Endothelial cell of umbilical vein (primary cell): ENCODE measurements around the gene TRAPPC14. TPM values are rescaled to one million over a fixed set of nuclear protein-coding genes. Genes with fewer than 3 reads are reported as not detected.

Experiments used
- BruUV-seq: library from RNA; stranded (reverse); fragments of 400-500 nt; replicated peaks from 2 replicates; lab custom pipeline; 2021; lab: Mats Ljungman, UMichigan
- CTCF ChIA-PET: fragments of 300-600, 350-600 bp; sonication (Branson Sonifier 250); formaldehyde crosslinking; loops from one replicate; lab custom pipeline; 2021; ENCODE audit warnings: antibody characterized with exemption, inconsistent platforms; lab: Charles Lee
- POLR2A ChIA-PET: fragments of 300-600, 350-600 bp; sonication (Branson Sonifier 250); formaldehyde crosslinking; loops from one replicate; lab custom pipeline; 2021; ENCODE audit warnings: antibody characterized with exemption, inconsistent platforms; lab: Charles Lee
- DNase-seq: peaks from one replicate; pipeline ENCODE4 v3.0.0-alpha.2; 2011; ENCODE audit warnings: low read depth, low spot score
- FAIRE-seq: peaks from 2 replicates; lab custom pipeline; 2011; peaks lifted over from hg19 to GRCh38; lab: Jason Lieb, UNC
- H2AFZ ChIP-seq: 2 replicates; pipeline ENCODE4 v1.6.0; 2012; ENCODE audit warnings: low read depth, low read length, control low read depth, inconsistent platforms
- H3K27ac ChIP-seq: 2 replicates; pipeline ENCODE4 v1.5.1; 2011; ENCODE audit warnings: low read depth, mild to moderate bottlenecking, control low read depth, low read length, moderate library complexity; ENCODE audit not compliant: insufficient read depth
- H3K27me3 ChIP-seq, 2 experiments: 2 replicates each; pipeline versions ENCODE4 v1.6.0 to v1.6.1; 2011; ENCODE audit warnings: low read length in 2 of 2, mixed read lengths in 1 of 2; ENCODE audit not compliant: control insufficient read depth in 2 of 2, insufficient read depth in 2 of 2
- H3K36me3 ChIP-seq, 2 experiments: 2 replicates in 1 of 2; 3 replicates in 1 of 2; pipeline ENCODE4 v1.5.1; 2011; ENCODE audit warnings: low read length in 2 of 2, mild to moderate bottlenecking in 1 of 2, moderate library complexity in 1 of 2; ENCODE audit not compliant: control insufficient read depth in 2 of 2, insufficient read depth in 2 of 2; ENCODE audit errors: extremely low read depth in 1 of 2
- H3K4me1 ChIP-seq: 3 replicates; pipeline ENCODE4 v1.5.1; 2011; ENCODE audit warnings: mild to moderate bottlenecking, low read length; ENCODE audit not compliant: control insufficient read depth, insufficient read depth; ENCODE audit errors: extremely low read depth
- H3K4me2 ChIP-seq: 2 replicates; pipeline ENCODE4 v1.6.1; 2011; ENCODE audit warnings: low read length, control low read depth, mixed read lengths; ENCODE audit not compliant: insufficient read depth
- H3K4me3 ChIP-seq, 3 experiments: fragments of 200-600 bp in 1 of 3; sonication (generic), shearing (Covaris generic) in 1 of 3; replicated peaks in 1 of 3; 2 replicates each; pipeline ENCODE4 v1.5.1; 2011 to 2016; ENCODE audit warnings: control low read depth in 3 of 3, low read length in 3 of 3, mild to moderate bottlenecking in 2 of 3, inconsistent platforms in 1 of 3, low read depth in 1 of 3, moderate library complexity in 1 of 3; ENCODE audit not compliant: insufficient read depth in 1 of 3
- H3K79me2 ChIP-seq: 2 replicates; pipeline ENCODE4 v1.6.0; 2012; ENCODE audit warnings: low read length, inconsistent platforms; ENCODE audit not compliant: control insufficient read depth, insufficient read depth
- H3K9ac ChIP-seq: replicated peaks from 2 replicates; pipeline ENCODE3; 2011; ENCODE audit warnings: low read length, control low read depth; ENCODE audit not compliant: insufficient read depth; ENCODE audit errors: extremely low read depth
- H3K9me1 ChIP-seq: replicated peaks from 3 replicates; pipeline ENCODE4 v1.6.0; 2011; ENCODE audit warnings: mild to moderate bottlenecking, low read length; ENCODE audit not compliant: control insufficient read depth, insufficient read depth; ENCODE audit errors: extremely low read depth
- H3K9me3 ChIP-seq: replicated peaks from 2 replicates; pipeline ENCODE4 v1.5.1; 2012; ENCODE audit warnings: low read length, inconsistent platforms; ENCODE audit not compliant: control insufficient read depth, insufficient read depth
- H4K20me1 ChIP-seq: replicated peaks from 2 replicates; pipeline ENCODE3; 2011; ENCODE audit warnings: mild to moderate bottlenecking, low read length; ENCODE audit not compliant: control insufficient read depth, insufficient read depth; ENCODE audit errors: extremely low read depth
- CTCF ChIP-seq, 2 donors: IDR thresholded peaks; 1 replicate in 1 of 2; 2 replicates in 1 of 2; pipeline ENCODE4 v1.5.1; 2011; ENCODE audit warnings: low read length in 2 of 2, mild to moderate bottlenecking in 2 of 2, moderate library complexity in 2 of 2, control low read depth in 1 of 2, inconsistent platforms in 1 of 2, low read depth in 1 of 2; ENCODE audit not compliant: insufficient read depth in 1 of 2; ENCODE audit errors: extremely low read depth in 1 of 2
- EZH2 ChIP-seq: IDR thresholded peaks from 2 replicates; pipeline ENCODE4 v1.6.1; 2012; ENCODE audit warnings: borderline replicate concordance, low read depth, mild to moderate bottlenecking, moderate library complexity, low read length, inconsistent platforms; ENCODE audit not compliant: severe bottlenecking
- FOS ChIP-seq: IDR thresholded peaks from 2 replicates; pipeline ENCODE4 v1.6.1; 2011; ENCODE audit warnings: mild to moderate bottlenecking, low read length, moderate library complexity, borderline replicate concordance; ENCODE audit not compliant: insufficient read depth
- GATA2 ChIP-seq: IDR thresholded peaks from 2 replicates; pipeline ENCODE4 v1.7.0; 2011; ENCODE audit warnings: low read depth, mild to moderate bottlenecking, moderate library complexity, mixed read lengths, low read length; ENCODE audit not compliant: insufficient read length, insufficient read depth
- JUN ChIP-seq: IDR thresholded peaks from 2 replicates; pipeline ENCODE4 v1.6.1; 2011; ENCODE audit warnings: borderline replicate concordance, low read depth; ENCODE audit not compliant: insufficient read length, insufficient read depth
- MYC ChIP-seq: IDR thresholded peaks from one replicate; pipeline ENCODE4 v1.6.1; 2011; ENCODE audit warnings: mild to moderate bottlenecking, low read depth, low read length
- POLR2A ChIP-seq: IDR thresholded peaks from 2 replicates; pipeline ENCODE4 v1.6.1; 2012; ENCODE audit warnings: low read depth, mild to moderate bottlenecking, control low read depth, low read length
- POLR2AphosphoS5 ChIP-seq: IDR thresholded peaks from 2 replicates; pipeline ENCODE4 v1.6.1; 2012; ENCODE audit warnings: low read depth, mild to moderate bottlenecking, control low read depth, low read length, moderate library complexity; ENCODE audit not compliant: insufficient read depth
- dilution Hi-C: fragments of 300-500 bp; cut with MboI; formaldehyde crosslinking; loops from one replicate; pipeline ENCODE4 v1.15.0; 2019; ENCODE audit warnings: low sequenced_read_pairs; ENCODE audit not compliant: extremely low pct_ligation_motif_present
- intact Hi-C: fragments of 100-400 bp; cut with micrococcal nuclease; formaldehyde crosslinking; loops from one replicate; pipeline ENCODE4 v1.10.0; 2022
- polyA plus RNA-seq, 4 experiments: library from polyadenylated mRNA; depleted of rRNA in 3 of 4; stranded (reverse) in 3 of 4; unstranded in 1 of 4; fragments of >200 nt; gene quantifications; 2 replicates each; pipeline versions ENCODE4 v1.2.1 to v1.2.3, GENCODE V29; 2011 to 2012; ENCODE audit warnings: missing spikeins in 1 of 4
- total RNA-seq: library from RNA; stranded (reverse); gene quantifications from 2 replicates; pipeline ENCODE4 v1.2.3, GENCODE V29; 2021
- TF ChIP-seq, protein P1 (sequence below): IDR thresholded peaks from 2 replicates; pipeline ENCODE4 v1.6.1; 2011; ENCODE audit not compliant: insufficient read depth, insufficient read length

The TRAPPC14 gene
- total and polyA plus RNA-seq, 2 donors (not counting 3 experiments of a cell fraction or from before 2014, with no cell fraction given), result 13.3 to 23.0 TPM

- Histone ChIP-seq H3K36me3 (no peaks in the 10 kb centered on the region), H3K9me1 (no peaks in the 10 kb centered on the region), H3K4me1 (peaks cover 14% of the 10 kb centered on the region), H3K4me3 (no peak overlapping the region), H2AFZ (no peak overlapping the region), H3K4me2 (no peak overlapping the region), H3K9ac (no peak overlapping the region), H3K79me2 (no peaks in the 10 kb centered on the region), H3K27ac (no peak overlapping the region), H4K20me1 (no peaks in the 10 kb centered on the region), H3K9me3 (no peaks in the 10 kb centered on the region), H3K27me3 (peaks cover 5 to 15% of the 10 kb centered on the region in 2 experiments)
- TF ChIP-seq GATA2 (no peak), EZH2 (no peak), POLR2AphosphoS5 (no peak), POLR2A (no peak), MYC (no peak), CTCF (IDR thresholded peaks at IDR 0.05; ENCODE audit: extremely low read depth in 1 of 2, insufficient read depth in 1 of 2, low read depth in 1 of 2, low read length in 2 of 2) (no peak), JUN (no peak), FOS (no peak)
- TF ChIP-seq, protein P1, sequence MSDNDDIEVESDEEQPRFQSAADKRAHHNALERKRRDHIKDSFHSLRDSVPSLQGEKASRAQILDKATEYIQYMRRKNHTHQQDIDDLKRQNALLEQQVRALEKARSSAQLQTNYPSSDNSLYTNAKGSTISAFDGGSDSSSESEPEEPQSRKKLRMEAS, result no peak
- no TSS peak for BruUV-seq
- POLR2A ChIA-PET, result interaction anchor here (1.3 kb wide), 1 partner anchor 11 kb away, joined by 3 read pairs; the partner anchor contains the start of gene GPC2
- intact Hi-C loops (no loop called here), dilution Hi-C loops (no loop called here)
- DNase-seq (no peak), FAIRE-seq (no peak)
- CTCF ChIA-PET, result interaction anchor here (1.6 to 4.4 kb wide), 2 partner anchors 10 kb away, joined by 4 to 17 read pairs; partner anchors contain the start of genes GPC2 and STAG3
Observed at GRCh38 chr7:100166317-100166940, 7.9 kb upstream of the TRAPPC14 start.
